Uterus (tissue), 4 donors: Measurements from ENCODE around the gene SRBD1. TPM values are rescaled to one million over a fixed set of nuclear protein-coding genes. Genes with fewer than 3 reads are reported as not detected.

Source experiments
- DNase-seq, 2 donors: peaks; one replicate each; pipeline ENCODE4 v3.0.0-alpha.2; 2019 to 2020
- H3K27ac ChIP-seq, 2 donors: fragments of 200-600 bp; sonication (generic); 1 replicate in 1 of 2; 2 replicates in 1 of 2; pipeline ENCODE4 v1.5.1; 2016 to 2018
- H3K27me3 ChIP-seq, 2 donors: fragments of 200-600 bp; sonication (generic); one replicate each; pipeline ENCODE4 v1.5.1; 2018 to 2019; ENCODE audit warnings: control low read depth in 1 of 2
- H3K36me3 ChIP-seq, 2 donors: fragments of 200-600 bp; sonication (generic); one replicate each; pipeline ENCODE4 v1.5.1; 2019; ENCODE audit warnings: control low read depth in 1 of 2
- H3K4me1 ChIP-seq, 2 donors: fragments of 200-600 bp; sonication (generic); one replicate each; pipeline ENCODE4 v1.5.1; 2018 to 2019; ENCODE audit warnings: control low read depth in 1 of 2
- H3K4me3 ChIP-seq, 2 donors: fragments of 200-600 bp; sonication (generic); 1 replicate in 1 of 2; 2 replicates in 1 of 2; pipeline ENCODE4 v1.5.1; 2018 to 2019; ENCODE audit warnings: mild to moderate bottlenecking in 1 of 2
- H3K9me3 ChIP-seq, 2 donors: fragments of 200-600 bp; sonication (generic); one replicate each; pipeline ENCODE4 v1.5.1; 2019; ENCODE audit warnings: control low read depth in 1 of 2
- POLR2A ChIP-seq, 2 donors: fragments of 450-650 bp; IDR thresholded peaks; one replicate each; pipeline ENCODE4 v1.6.1; 2016; ENCODE audit warnings: antibody characterized with exemption in 2 of 2, mild to moderate bottlenecking in 1 of 2, moderate library complexity in 1 of 2
- intact Hi-C: fragments of 100-400 bp; cut with DNase I; formaldehyde crosslinking; loops from one replicate; pipeline ENCODE4 v1.15.1; 2023; ENCODE audit warnings: low total_unique reads
- total RNA-seq, 4 donors: library from RNA; depleted of rRNA in 3 of 4; stranded (reverse); fragments of >200 nt in 3 of 4; gene quantifications; one replicate each; pipeline versions ENCODE4 v1.1.0 to v1.2.4, GENCODE V29; 2014 to 2023
- TF ChIP-seq, protein P1 (sequence below), 4 experiments: fragments of 200-600 bp in 2 of 4; fragments of 450-650 bp in 2 of 4; sonication (generic) in 2 of 4; IDR thresholded peaks; one replicate each; pipeline ENCODE4 v1.5.1; 2016 to 2019; ENCODE audit warnings: antibody characterized with exemption in 4 of 4, mild to moderate bottlenecking in 2 of 4, moderate library complexity in 1 of 4
- donor health status: DM: yes; HTN: yes; CAD: no.

The SRBD1 gene
- total RNA-seq, 4 donors from 2014 or later, result 13.1 to 65.8 (median 34.0) TPM

DNA sequence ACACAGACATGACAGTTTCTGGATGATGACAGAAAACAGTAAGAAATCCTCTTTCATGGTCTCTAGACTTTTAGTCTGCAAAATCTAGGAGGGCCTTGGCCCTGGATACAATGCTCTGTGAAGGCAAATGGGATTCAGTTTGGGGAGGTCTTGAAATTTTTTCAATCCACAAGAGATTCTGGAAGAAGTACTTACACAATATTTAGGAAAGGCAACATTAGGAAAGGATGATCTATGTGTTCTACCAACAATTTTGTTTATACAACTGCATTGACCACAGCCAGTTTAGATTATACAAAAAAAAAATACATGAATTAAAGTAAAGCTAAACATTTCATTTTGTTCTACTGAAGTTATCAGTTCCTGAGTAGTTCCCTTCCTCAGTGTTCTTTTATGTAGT, 208.0 kb downstream of the SRBD1 start:
- no peak overlapping the region for H3K27ac ChIP-seq
- H3K27me3 ChIP-seq, result no peaks in the 10 kb centered on the region
- no peaks in the 10 kb centered on the region for H3K9me3 ChIP-seq
- no peaks in the 10 kb centered on the region for H3K36me3 ChIP-seq
- no peak for DNase-seq
- intact Hi-C loops, result no loop called here
- TF ChIP-seq, protein P1, sequence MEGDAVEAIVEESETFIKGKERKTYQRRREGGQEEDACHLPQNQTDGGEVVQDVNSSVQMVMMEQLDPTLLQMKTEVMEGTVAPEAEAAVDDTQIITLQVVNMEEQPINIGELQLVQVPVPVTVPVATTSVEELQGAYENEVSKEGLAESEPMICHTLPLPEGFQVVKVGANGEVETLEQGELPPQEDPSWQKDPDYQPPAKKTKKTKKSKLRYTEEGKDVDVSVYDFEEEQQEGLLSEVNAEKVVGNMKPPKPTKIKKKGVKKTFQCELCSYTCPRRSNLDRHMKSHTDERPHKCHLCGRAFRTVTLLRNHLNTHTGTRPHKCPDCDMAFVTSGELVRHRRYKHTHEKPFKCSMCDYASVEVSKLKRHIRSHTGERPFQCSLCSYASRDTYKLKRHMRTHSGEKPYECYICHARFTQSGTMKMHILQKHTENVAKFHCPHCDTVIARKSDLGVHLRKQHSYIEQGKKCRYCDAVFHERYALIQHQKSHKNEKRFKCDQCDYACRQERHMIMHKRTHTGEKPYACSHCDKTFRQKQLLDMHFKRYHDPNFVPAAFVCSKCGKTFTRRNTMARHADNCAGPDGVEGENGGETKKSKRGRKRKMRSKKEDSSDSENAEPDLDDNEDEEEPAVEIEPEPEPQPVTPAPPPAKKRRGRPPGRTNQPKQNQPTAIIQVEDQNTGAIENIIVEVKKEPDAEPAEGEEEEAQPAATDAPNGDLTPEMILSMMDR (IDR thresholded peaks at IDR 0.05), result no peak
- peaks cover 0 to 6% of the 10 kb centered on the region in 2 donors for H3K4me1 ChIP-seq
- no peak overlapping the region for H3K4me3 ChIP-seq

DNA sequence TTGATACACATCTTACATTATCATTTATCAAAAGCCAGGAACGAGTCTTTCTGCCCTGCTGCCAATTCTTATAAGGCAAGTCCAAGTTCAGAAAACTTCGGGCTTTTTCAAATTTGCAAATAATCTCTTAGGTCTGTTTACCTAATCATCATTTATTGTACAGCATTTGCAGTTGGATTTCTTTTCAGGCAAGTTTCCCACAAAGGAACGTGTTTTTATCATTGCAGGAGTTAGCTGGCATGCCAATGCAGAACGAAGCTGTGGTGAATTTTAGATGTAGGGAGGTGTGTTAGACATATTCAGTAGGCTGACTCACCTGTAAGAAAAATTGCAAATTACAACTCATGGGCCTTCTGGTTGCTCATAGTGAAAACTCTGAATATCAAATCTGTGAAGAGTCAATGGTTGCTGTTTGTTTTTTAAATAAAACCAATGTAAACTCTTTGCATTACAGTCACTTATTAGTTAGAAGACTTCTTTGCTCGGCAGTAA, 209.6 kb downstream of the SRBD1 start:
- no peak overlapping the region for H3K4me3 ChIP-seq
- no peak overlapping the region for H3K27ac ChIP-seq
- DNase-seq, result no peak
- peaks cover 0 to 6% of the 10 kb centered on the region in 2 donors for H3K4me1 ChIP-seq
- intact Hi-C loops, result no loop called here
- H3K9me3 ChIP-seq, result no peaks in the 10 kb centered on the region
- TF ChIP-seq POLR2A (IDR thresholded peaks at IDR 0.05), result no peak
- TF ChIP-seq, protein P1 (IDR thresholded peaks at IDR 0.05), result no peak
- no peaks in the 10 kb centered on the region for H3K27me3 ChIP-seq
- H3K36me3 ChIP-seq, result no peaks in the 10 kb centered on the region

DNA sequence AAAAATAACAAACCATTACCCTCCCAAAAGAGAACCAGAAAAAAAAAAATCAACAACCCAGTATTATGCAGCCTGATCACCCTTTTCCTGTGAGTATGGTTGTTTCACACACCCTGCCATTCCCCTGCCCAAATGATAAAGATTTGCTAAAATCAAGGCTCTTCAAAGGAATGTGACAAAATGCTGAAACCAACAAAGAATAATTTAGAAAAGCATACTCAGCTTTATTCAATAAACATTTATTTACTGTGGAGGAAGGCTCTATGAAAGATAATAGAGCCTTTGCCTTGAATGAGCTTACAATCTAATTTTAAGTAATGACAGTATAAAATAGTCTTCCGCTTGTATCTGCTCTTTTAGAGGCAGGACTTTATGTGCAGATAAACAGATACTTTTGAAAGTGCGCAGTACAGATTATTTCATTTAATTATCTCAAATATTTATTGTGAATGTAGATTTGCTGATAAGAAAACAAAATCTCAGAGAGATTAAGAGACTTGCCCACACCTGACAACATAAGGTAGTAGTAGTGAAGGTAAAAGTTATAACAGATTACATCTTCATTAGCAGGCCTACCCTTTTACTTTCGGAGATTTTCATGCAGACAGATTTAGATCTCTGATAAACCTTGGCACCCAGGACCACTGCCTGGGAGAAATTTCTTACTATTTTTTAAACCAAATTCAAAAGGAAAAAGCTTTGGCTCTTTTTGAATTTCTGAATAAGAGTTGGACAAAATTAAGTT, 211.9 kb downstream of the SRBD1 start:
- Histone ChIP-seq H3K36me3 (no peaks in the 10 kb centered on the region), H3K27me3 (no peaks in the 10 kb centered on the region), H3K27ac (no peak overlapping the region), H3K9me3 (no peaks in the 10 kb centered on the region), H3K4me1 (no peaks in the 10 kb centered on the region), H3K4me3 (no peak overlapping the region)
- no peak for DNase-seq
- no peak for TF ChIP-seq POLR2A (IDR thresholded peaks at IDR 0.05)
- TF ChIP-seq, protein P1 (IDR thresholded peaks at IDR 0.05), result no peak
- intact Hi-C loops, result no loop called here

DNA sequence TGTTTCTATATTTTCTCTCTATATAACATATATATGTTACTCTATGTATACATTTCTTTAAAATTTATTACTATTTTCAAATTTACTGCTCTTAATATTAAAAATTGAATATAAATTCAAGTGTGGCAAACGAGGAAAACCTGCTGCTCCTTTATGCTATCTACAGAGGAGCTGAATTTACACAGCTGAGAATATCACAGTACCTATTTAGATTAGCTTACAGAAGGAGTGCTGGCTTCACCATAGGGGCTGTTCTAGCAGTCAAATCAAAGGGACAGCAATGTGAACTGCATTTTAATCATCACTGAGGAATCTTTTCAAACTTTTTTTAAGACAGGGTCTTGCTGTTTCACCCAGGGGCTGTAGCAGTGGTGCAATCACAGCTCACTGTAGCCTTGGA, 213.8 kb downstream of the SRBD1 start:
- H3K27me3 ChIP-seq, result no peaks in the 10 kb centered on the region
- H3K4me3 ChIP-seq, result no peak overlapping the region
- no peaks in the 10 kb centered on the region for H3K36me3 ChIP-seq
- intact Hi-C loops, result no loop called here
- H3K27ac ChIP-seq, result no peak overlapping the region
- no peaks in the 10 kb centered on the region for H3K9me3 ChIP-seq
- no peak for DNase-seq
- TF ChIP-seq, protein P1 (IDR thresholded peaks at IDR 0.05), result no peak
- TF ChIP-seq POLR2A (IDR thresholded peaks at IDR 0.05), result no peak
- no peaks in the 10 kb centered on the region for H3K4me1 ChIP-seq

DNA sequence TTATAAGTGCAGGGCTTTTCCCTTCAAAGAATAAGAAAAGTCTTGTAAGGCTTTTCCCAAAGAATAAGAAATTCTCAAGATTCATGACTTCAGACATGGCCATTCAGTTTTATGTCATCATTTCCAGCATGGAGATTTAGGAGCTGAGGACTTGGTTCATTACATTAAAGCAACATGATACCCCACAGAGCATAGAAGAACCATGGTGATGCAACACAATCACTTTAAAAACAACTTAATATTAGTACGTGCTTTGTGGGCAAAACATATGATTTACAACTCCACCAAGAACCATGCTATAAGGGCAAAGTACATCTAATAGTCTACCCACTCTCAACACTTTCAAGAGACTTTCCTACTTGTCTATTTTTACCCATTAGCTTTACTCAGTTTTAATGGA, 214.4 kb downstream of the SRBD1 start:
- no peak overlapping the region for H3K27ac ChIP-seq
- H3K9me3 ChIP-seq, result no peaks in the 10 kb centered on the region
- TF ChIP-seq, protein P1 (IDR thresholded peaks at IDR 0.05), result no peak
- no peak for TF ChIP-seq POLR2A (IDR thresholded peaks at IDR 0.05)
- intact Hi-C loops, result no loop called here
- H3K4me1 ChIP-seq, result no peaks in the 10 kb centered on the region
- H3K4me3 ChIP-seq, result no peak overlapping the region
- no peaks in the 10 kb centered on the region for H3K36me3 ChIP-seq
- no peak for DNase-seq
- no peaks in the 10 kb centered on the region for H3K27me3 ChIP-seq
